Suppressor macrophage treated with lipopolysaccharide for 1 hour (primary cell): ENCODE data around the gene DNAJC5.
"Not testable (repeated sequence)": the region's sequence is repeated elsewhere in the genome, so short reads cannot be mapped to it uniquely, and the experiment has no call there.

Experiments used
- DNase-seq, 3 donors: peaks; one replicate each; pipeline ENCODE4 v3.0.0-alpha.2; 2020 to 2022

DNAJC5 gene

GRCh38 chr20:63915471-63915870 lies 20.5 kb downstream of the DNAJC5 start:
- no peak for DNase-seq

GRCh38 chr20:63916371-63916939 lies 21.5 kb downstream of the DNAJC5 start:
- not testable (repeated sequence) for DNase-seq

GRCh38 chr20:63917811-63918210 lies 22.9 kb downstream of the DNAJC5 start:
- no peak for DNase-seq

GRCh38 chr20:63919130-63919529 lies 24.2 kb downstream of the DNAJC5 start:
- no peak for DNase-seq

- DNase-seq, result no peak
Measured at GRCh38 chr20:63920226-63920625, 25.3 kb downstream of the DNAJC5 start.

GRCh38 chr20:63923651-63924050 lies 28.7 kb downstream of the DNAJC5 start:
- DNase-seq, result no peak

GRCh38 chr20:63924241-63924640 lies 29.3 kb downstream of the DNAJC5 start:
- no peak for DNase-seq

GRCh38 chr20:63926298-63926697 lies 31.4 kb downstream of the DNAJC5 start:
- DNase-seq, result no peak

GRCh38 chr20:63929071-63929470 lies 34.1 kb downstream of the DNAJC5 start:
- DNase-seq, result no peak

- DNase-seq, result not testable (repeated sequence)
Measured at GRCh38 chr20:63929473-63929883, 34.6 kb downstream of the DNAJC5 start.

GRCh38 chr20:63930971-63931553 lies 36.1 kb downstream of the DNAJC5 start:
- no peak for DNase-seq

GRCh38 chr20:63931735-63932134 lies 36.8 kb downstream of the DNAJC5 start:
- no peak for DNase-seq

- no peak for DNase-seq
Measured at GRCh38 chr20:63932606-63933160, 37.8 kb downstream of the DNAJC5 start.

GRCh38 chr20:63933646-63934045 lies 38.7 kb downstream of the DNAJC5 start:
- no peak for DNase-seq

GRCh38 chr20:63934271-63935068 lies 39.5 kb downstream of the DNAJC5 start:
- DNase-seq, result no peak

- no peak for DNase-seq
Measured at GRCh38 chr20:63935447-63935846, 40.5 kb downstream of the DNAJC5 start.

- DNase-seq, result no peak
Measured at GRCh38 chr20:63937596-63937995, 42.7 kb downstream of the DNAJC5 start.

- DNase-seq, result no peak
Measured at GRCh38 chr20:63939061-63939935, 44.4 kb downstream of the DNAJC5 start.

- DNase-seq, result no peak
Measured at GRCh38 chr20:63940071-63940471, 45.1 kb downstream of the DNAJC5 start.

- DNase-seq, result no peak
Measured at GRCh38 chr20:63940472-63941266, 45.7 kb downstream of the DNAJC5 start.

GRCh38 chr20:63941282-63942081 lies 46.6 kb downstream of the DNAJC5 start:
- peak; percentile 62 to 84 (median 77) for DNase-seq
